ENCODE measurements around the gene GDF7. TPM values are rescaled to one million over a fixed set of nuclear protein-coding genes. Genes with fewer than 3 reads are reported as not detected.

GDF7 gene
- total RNA-seq, 1 experiment from 2014 or later = 0.02 TPM

- H4K20me1 ChIP-seq (ENCODE audit: insufficient read depth) = no peaks in the 10 kb centered on the region
- TF ChIP-seq MAX (IDR thresholded peaks at IDR 0.05) = no peak
- TF ChIP-seq EGR1 (IDR thresholded peaks at IDR 0.05; ENCODE audit: low read depth) = no peak
- no peak for TF ChIP-seq POLR2AphosphoS5 (IDR thresholded peaks at IDR 0.05; ENCODE audit: low read depth, low read length)
- TF ChIP-seq ATF3 (IDR thresholded peaks at IDR 0.05) = no peak
- no peak for TF ChIP-seq JUND (IDR thresholded peaks at IDR 0.05)
- TF ChIP-seq SRF (IDR thresholded peaks at IDR 0.05; ENCODE audit: low read depth) = no peak
- TF ChIP-seq CBX3 (IDR thresholded peaks at IDR 0.05; ENCODE audit: low read depth) = no peak
- H3K4me3 ChIP-seq (replicated peaks in 1 of 2; ENCODE audit: low read depth in 1 of 2, low read length in 2 of 2) = no peak overlapping the region
- no peaks in the 10 kb centered on the region for H3K9me2 ChIP-seq (ENCODE audit: insufficient read depth)
- no peaks in the 10 kb centered on the region for H3K79me2 ChIP-seq (ENCODE audit: insufficient read depth, low read length)
- H3K4me1 ChIP-seq (ENCODE audit: control insufficient read depth in 1 of 2, insufficient read depth in 2 of 2, low read length in 2 of 2) = no peaks in the 10 kb centered on the region
- no peaks in the 10 kb centered on the region for H3K9me3 ChIP-seq (ENCODE audit: control insufficient read depth in 1 of 2, insufficient read depth in 1 of 2, low read depth in 1 of 2, low read length in 2 of 2)
- RAD21 ChIA-PET (ENCODE audit: low non-redundant PET in 1 of 2, low total read pairs in 2 of 2, uncharacterized antibody in 2 of 2, unreplicated experiment in 2 of 2) = no interaction called here
- H2AFZ ChIP-seq (ENCODE audit: low read depth, low read length, poor library complexity, severe bottlenecking) = no peak overlapping the region
- H3K9ac ChIP-seq (ENCODE audit: low read length) = no peak overlapping the region
- no peak overlapping the region for H3K27ac ChIP-seq (ENCODE audit: low read depth, low read length)
- no TSS peak for BruUV-seq (replicated peaks)
- no peaks in the 10 kb centered on the region for H3K36me3 ChIP-seq (ENCODE audit: control insufficient read depth in 1 of 2, insufficient read depth in 2 of 2, low read length in 2 of 2)
- H3K4me2 ChIP-seq (ENCODE audit: low read length) = no peak overlapping the region
- intact Hi-C loops (cut with micrococcal nuclease) = no loop called here
- CTCF ChIA-PET = no interaction called here
- H3K27me3 ChIP-seq (ENCODE audit: insufficient read depth, low read length) = 0 out of 2 replicates have a peak, but pooled peaks cover 6% of the 10 kb centered on the region
- ATAC-seq (no peak), DNase-seq (ENCODE audit: low read depth, low spot score) (no peak)
- POLR2A ChIA-PET = no interaction called here
Measured at GRCh38 chr2:20668871-20669475, 2.0 kb downstream of the GDF7 start.

GRCh38 chr2:20669562-20670314 is 2.8 kb downstream of the GDF7 start:
- no peak overlapping the region for H2AFZ ChIP-seq (ENCODE audit: low read depth, low read length, poor library complexity, severe bottlenecking)
- ATAC-seq = no peak
- H3K36me3 ChIP-seq (ENCODE audit: control insufficient read depth in 1 of 2, insufficient read depth in 2 of 2, low read length in 2 of 2) = no peaks in the 10 kb centered on the region
- H3K4me3 ChIP-seq (replicated peaks in 1 of 2; ENCODE audit: low read depth in 1 of 2, low read length in 2 of 2) = no peak overlapping the region
- no peak for DNase-seq (ENCODE audit: low read depth, low spot score)
- RAD21 ChIA-PET (ENCODE audit: low non-redundant PET in 1 of 2, low total read pairs in 2 of 2, uncharacterized antibody in 2 of 2, unreplicated experiment in 2 of 2) = no interaction called here
- no peaks in the 10 kb centered on the region for H3K4me1 ChIP-seq (ENCODE audit: control insufficient read depth in 1 of 2, insufficient read depth in 2 of 2, low read length in 2 of 2)
- H3K9me2 ChIP-seq (ENCODE audit: insufficient read depth) = no peaks in the 10 kb centered on the region
- no peaks in the 10 kb centered on the region for H4K20me1 ChIP-seq (ENCODE audit: insufficient read depth)
- H3K79me2 ChIP-seq (ENCODE audit: insufficient read depth, low read length) = no peaks in the 10 kb centered on the region
- H3K9ac ChIP-seq (ENCODE audit: low read length) = no peak overlapping the region
- H3K27ac ChIP-seq (ENCODE audit: low read depth, low read length) = no peak overlapping the region
- CTCF ChIA-PET = no interaction called here
- no peaks in the 10 kb centered on the region for H3K27me3 ChIP-seq (ENCODE audit: insufficient read depth, low read length)
- no TSS peak for BruUV-seq (replicated peaks)
- no peaks in the 10 kb centered on the region for H3K9me3 ChIP-seq (ENCODE audit: control insufficient read depth in 1 of 2, insufficient read depth in 1 of 2, low read depth in 1 of 2, low read length in 2 of 2)
- POLR2A ChIA-PET = no interaction called here
- intact Hi-C loops (cut with micrococcal nuclease) = no loop called here
- TF ChIP-seq MAX (IDR thresholded peaks at IDR 0.05) (no peak), CEBPB (IDR thresholded peaks at IDR 0.05; ENCODE audit: low read depth) (no peak), EZH2 (IDR thresholded peaks at IDR 0.05) (no peak), ELF1 (IDR thresholded peaks at IDR 0.05; ENCODE audit: borderline replicate concordance, low read depth) (no peak), SIN3A (IDR thresholded peaks at IDR 0.05; ENCODE audit: low read depth) (no peak)
- no peak overlapping the region for H3K4me2 ChIP-seq (ENCODE audit: low read length)
